BLaER1 treated with 17β-estradiol and CSF1 and Interleukin-3, amounts not matched to agents 10 nM and 100 nM (cell line): ENCODE data around the gene MGAT4C.
"Not testable (repeated sequence)": the region's sequence is repeated elsewhere in the genome, so short reads cannot be mapped to it uniquely, and the experiment has no call there.

Experiments
- H3K27ac ChIP-seq, 11 experiments: shearing (Covaris generic); formaldehyde crosslinking; 2 replicates each; pipeline ENCODE4 v1.8.1; 2022
- H3K27me3 ChIP-seq, 11 experiments: shearing (Covaris generic); formaldehyde crosslinking; 2 replicates each; pipeline ENCODE4 v1.8.1; 2022
- H3K36me3 ChIP-seq, 11 experiments: shearing (Covaris generic); formaldehyde crosslinking; 2 replicates each; pipeline ENCODE4 v1.8.1; 2022
- H3K4me1 ChIP-seq, 10 experiments: shearing (Covaris generic); formaldehyde crosslinking; 2 replicates each; pipeline ENCODE4 v1.8.1; 2022
- H3K4me2 ChIP-seq, 11 experiments: shearing (Covaris generic); formaldehyde crosslinking; 2 replicates each; pipeline ENCODE4 v1.8.1; 2022
- H3K4me3 ChIP-seq, 10 experiments: shearing (Covaris generic); formaldehyde crosslinking; 2 replicates each; pipeline ENCODE4 v1.8.1; 2022
- H3K9ac ChIP-seq, 11 experiments: shearing (Covaris generic); formaldehyde crosslinking; 2 replicates each; pipeline ENCODE4 v1.8.1; 2022
- H3K9me3 ChIP-seq, 11 experiments: shearing (Covaris generic); formaldehyde crosslinking; replicated peaks in 1 of 11; 2 replicates each; pipeline ENCODE4 v1.8.1; 2022
- H4K20me1 ChIP-seq, 11 experiments: shearing (Covaris generic); formaldehyde crosslinking; 2 replicates each; pipeline ENCODE4 v1.8.1; 2022
- Cebpa-rat ChIP-seq, 11 experiments: shearing (Covaris generic); IDR thresholded peaks; 2 replicates each; pipeline ENCODE4 v1.8.1; 2022

MGAT4C gene

GRCh38 chr12:86256163-86256562, at the start of gene MGAT4C:
Gene MGAT4C (minus strand): TSS chr12:86256391.
- TF ChIP-seq Cebpa-rat (IDR thresholded peaks at IDR 0.05): no peak
- no peak within 1 kb of the TSS for H3K27ac ChIP-seq

DNA sequence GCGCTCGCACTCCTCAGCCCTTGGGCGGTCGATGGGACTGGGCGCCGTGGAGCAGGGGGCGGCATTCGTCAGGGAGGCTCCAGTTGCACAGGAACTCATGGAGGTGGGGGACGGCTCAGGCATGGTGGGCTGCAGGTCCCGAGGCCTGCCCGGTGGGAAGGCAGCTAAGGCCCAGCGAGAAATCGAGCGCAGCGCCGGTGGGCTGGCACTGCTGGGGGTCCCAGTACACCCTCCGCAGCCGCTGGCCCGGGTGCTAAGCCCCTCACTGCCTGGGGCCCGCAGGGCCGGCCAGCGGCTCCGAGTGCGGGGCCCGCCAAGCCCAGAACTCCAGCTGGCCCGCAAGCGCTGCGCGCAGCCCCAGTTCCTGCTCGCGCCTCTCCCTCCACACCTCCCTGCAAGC, 40.2 kb upstream of the MGAT4C start:
- H3K4me3 ChIP-seq, H3K27ac ChIP-seq, H3K9me3 ChIP-seq, H3K27me3 ChIP-seq, H4K20me1 ChIP-seq, H3K9ac ChIP-seq, H3K36me3 ChIP-seq, H3K4me1 ChIP-seq, H3K4me2 ChIP-seq: not testable (repeated sequence)

More at GRCh38 chr12:86256163-86256562, at the start of gene MGAT4C:
- Histone ChIP-seq H3K4me2 (no peak within 1 kb of the TSS), H3K36me3 (no peaks in the 10 kb centered on the region), H3K4me1 (0 out of 20 replicates have a peak, but pooled peaks cover 0 to 1% (median 0%) of the 10 kb centered on the region in 10 experiments), H4K20me1 (no peaks in the 10 kb centered on the region), H3K9ac (no peak within 1 kb of the TSS), H3K9me3 (no peaks in the 10 kb centered on the region), H3K27me3 (no peaks in the 10 kb centered on the region), H3K4me3 (no peak within 1 kb of the TSS)

DNA sequence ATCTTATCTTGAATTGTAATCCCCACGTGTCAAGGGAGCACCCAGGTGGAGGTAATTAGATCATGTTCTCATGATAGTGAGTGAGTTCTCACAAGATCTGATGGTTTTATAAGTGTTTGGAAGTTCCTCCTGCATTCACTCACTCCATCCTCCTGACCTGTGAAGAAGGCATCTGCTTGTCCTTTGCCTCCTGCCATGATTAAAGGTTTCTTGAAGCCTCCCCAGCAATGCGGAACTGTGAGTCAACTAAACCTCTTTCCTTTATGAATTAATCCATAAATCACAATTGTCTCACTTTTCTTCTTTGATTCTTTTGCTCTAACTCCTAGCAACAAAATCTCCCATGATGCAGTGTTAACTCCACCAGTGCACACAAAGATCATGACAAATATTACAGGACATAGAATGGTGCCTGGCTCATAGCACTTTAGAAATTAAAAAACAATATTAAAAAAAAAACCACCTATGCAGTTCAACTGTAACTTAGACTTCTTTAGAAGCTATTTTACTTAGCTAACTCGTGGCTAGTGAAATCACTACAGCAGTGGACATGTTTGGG, 37.6 kb upstream of the MGAT4C start:
- no peak for TF ChIP-seq Cebpa-rat (IDR thresholded peaks at IDR 0.05)
- Histone ChIP-seq H4K20me1 (no peaks in the 10 kb centered on the region), H3K27me3 (no peaks in the 10 kb centered on the region), H3K4me1 (no peaks in the 10 kb centered on the region), H3K9ac (no peak overlapping the region), H3K36me3 (no peaks in the 10 kb centered on the region), H3K4me2 (no peak overlapping the region), H3K27ac (no peak overlapping the region), H3K9me3 (peaks cover 0 to 11% (median 6%) of the 10 kb centered on the region in 11 experiments; a peak in 8 of 22 replicates), H3K4me3 (no peak overlapping the region)

GRCh38 chr12:86292480-86292879, 36.3 kb upstream of the MGAT4C start:
- H3K27me3 ChIP-seq: no peaks in the 10 kb centered on the region
- no peak for TF ChIP-seq Cebpa-rat (IDR thresholded peaks at IDR 0.05)
- H3K4me3 ChIP-seq: no peak overlapping the region

GRCh38 chr12:86290615-86291014, 34.4 kb upstream of the MGAT4C start:
- no peak overlapping the region for H3K27ac ChIP-seq
- H3K4me1 ChIP-seq: peaks cover 0 to 6% (median 0%) of the 10 kb centered on the region in 10 experiments; a peak in 2 of 20 replicates
- no peak for TF ChIP-seq Cebpa-rat (IDR thresholded peaks at IDR 0.05)
- H3K9me3 ChIP-seq: peaks cover 0 to 5% (median 0%) of the 10 kb centered on the region in 11 experiments; a peak in 1 of 22 replicates
- no peaks in the 10 kb centered on the region for H4K20me1 ChIP-seq
- no peak overlapping the region for H3K9ac ChIP-seq
- no peaks in the 10 kb centered on the region for H3K36me3 ChIP-seq
- H3K4me2 ChIP-seq: no peak overlapping the region
- no peaks in the 10 kb centered on the region for H3K27me3 ChIP-seq
- no peak overlapping the region for H3K4me3 ChIP-seq

More at GRCh38 chr12:86292480-86292879, 36.3 kb upstream of the MGAT4C start:
- H3K4me1 ChIP-seq: no peaks in the 10 kb centered on the region
- peaks cover 0 to 11% (median 6%) of the 10 kb centered on the region in 11 experiments; a peak in 8 of 22 replicates for H3K9me3 ChIP-seq
- H3K36me3 ChIP-seq: no peaks in the 10 kb centered on the region
- H4K20me1 ChIP-seq: no peaks in the 10 kb centered on the region
- H3K4me2 ChIP-seq: no peak overlapping the region
- H3K27ac ChIP-seq: no peak overlapping the region
- H3K9ac ChIP-seq: no peak overlapping the region

DNA sequence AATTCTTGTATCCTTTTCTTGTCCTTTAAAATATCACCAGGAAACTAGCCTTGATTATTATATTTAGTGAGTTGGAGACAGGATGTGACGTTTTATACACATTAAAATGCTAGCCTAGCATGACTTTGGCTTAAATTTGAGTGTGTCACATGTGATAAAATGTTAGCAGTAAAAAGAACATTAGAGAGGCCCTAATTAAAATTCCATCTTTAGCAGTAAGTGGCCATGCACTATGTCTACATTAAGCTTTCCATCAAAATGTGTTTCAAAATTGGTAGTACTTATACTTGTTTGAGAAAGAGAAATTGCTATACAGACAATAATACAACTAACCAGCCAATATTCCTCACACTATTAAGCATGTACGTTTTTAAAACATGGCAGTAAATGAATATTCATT, 29.9 kb upstream of the MGAT4C start:
- peaks cover 0 to 6% (median 0%) of the 10 kb centered on the region in 10 experiments; a peak in 2 of 20 replicates for H3K4me1 ChIP-seq
- peaks cover 0 to 5% (median 0%) of the 10 kb centered on the region in 11 experiments; a peak in 1 of 22 replicates for H3K9me3 ChIP-seq
- no peak overlapping the region for H3K27ac ChIP-seq
- no peak overlapping the region for H3K4me3 ChIP-seq
- no peaks in the 10 kb centered on the region for H4K20me1 ChIP-seq
- no peak for TF ChIP-seq Cebpa-rat (IDR thresholded peaks at IDR 0.05)
- H3K4me2 ChIP-seq: peak overlapping the region in 1 of 11 experiments; percentile 26; a peak in 1 of 22 replicates
- no peak overlapping the region for H3K9ac ChIP-seq
- H3K36me3 ChIP-seq: no peaks in the 10 kb centered on the region
- no peaks in the 10 kb centered on the region for H3K27me3 ChIP-seq

GRCh38 chr12:86283620-86284019, 27.4 kb upstream of the MGAT4C start:
- Histone ChIP-seq H3K4me2 (no peak overlapping the region), H3K4me1 (peaks cover 0 to 6% (median 0%) of the 10 kb centered on the region in 10 experiments; a peak in 2 of 20 replicates), H3K9ac (no peak overlapping the region), H3K4me3 (no peak overlapping the region), H3K27ac (no peak overlapping the region), H4K20me1 (no peaks in the 10 kb centered on the region), H3K27me3 (no peaks in the 10 kb centered on the region), H3K36me3 (no peaks in the 10 kb centered on the region), H3K9me3 (no peaks in the 10 kb centered on the region)
- no peak for TF ChIP-seq Cebpa-rat (IDR thresholded peaks at IDR 0.05)

- Histone ChIP-seq H3K4me2 (no peak overlapping the region), H3K4me3 (no peak overlapping the region), H3K4me1 (peaks cover 0 to 11% (median 0%) of the 10 kb centered on the region in 10 experiments; a peak in 1 of 20 replicates), H3K9ac (no peak overlapping the region), H4K20me1 (no peaks in the 10 kb centered on the region), H3K9me3 (no peaks in the 10 kb centered on the region), H3K27me3 (no peaks in the 10 kb centered on the region), H3K27ac (no peak overlapping the region), H3K36me3 (no peaks in the 10 kb centered on the region)
- no peak for TF ChIP-seq Cebpa-rat (IDR thresholded peaks at IDR 0.05)
These were observed 19.2 kb upstream of the MGAT4C start for GRCh38 chr12:86275356-86275755.

GRCh38 chr12:86265329-86265695, 9.1 kb upstream of the MGAT4C start:
- H3K4me1 ChIP-seq: peaks cover 0 to 10% (median 0%) of the 10 kb centered on the region in 10 experiments; a peak in 3 of 20 replicates
- no peak overlapping the region for H3K27ac ChIP-seq
- peaks cover 0 to 9% (median 4%) of the 10 kb centered on the region in 11 experiments; a peak in 6 of 22 replicates for H3K9me3 ChIP-seq
- no peaks in the 10 kb centered on the region for H3K27me3 ChIP-seq
- no peak overlapping the region for H3K9ac ChIP-seq
- TF ChIP-seq Cebpa-rat (IDR thresholded peaks at IDR 0.05): no peak
- no peak overlapping the region for H3K4me3 ChIP-seq
- no peaks in the 10 kb centered on the region for H4K20me1 ChIP-seq
- no peak overlapping the region for H3K4me2 ChIP-seq
- no peaks in the 10 kb centered on the region for H3K36me3 ChIP-seq
